GM19452 (cell line): ENCODE results near the gene NECTIN3.

Source experiments
- ATAC-seq: cut with Tn5 transposase; IDR thresholded peaks from one replicate; pipeline ENCODE4 v1.9.1; 2021; ENCODE audit not compliant: unreplicated experiment

NECTIN3 gene

GRCh38 chr3:111080413-111080812, 8.8 kb downstream of the NECTIN3 start:
- ATAC-seq, result no peak

GRCh38 chr3:111081008-111081545, 9.5 kb downstream of the NECTIN3 start:
- ATAC-seq, result no peak

GRCh38 chr3:111084911-111085310, 13.3 kb downstream of the NECTIN3 start:
- no peak for ATAC-seq

GRCh38 chr3:111087924-111088469, 16.4 kb downstream of the NECTIN3 start:
- ATAC-seq, result no peak

- ATAC-seq, result no peak
These were observed 25.0 kb downstream of the NECTIN3 start for GRCh38 chr3:111096487-111097209.

- no peak for ATAC-seq
These were observed 32.2 kb downstream of the NECTIN3 start for GRCh38 chr3:111103807-111104206.

- ATAC-seq, result no peak
These were observed 35.5 kb downstream of the NECTIN3 start for GRCh38 chr3:111106993-111107661.

GRCh38 chr3:111107662-111108035, 36.0 kb downstream of the NECTIN3 start:
- ATAC-seq, result no peak

GRCh38 chr3:111112913-111113312, 41.3 kb downstream of the NECTIN3 start:
- ATAC-seq, result no peak

- no peak for ATAC-seq
These were observed 57.3 kb downstream of the NECTIN3 start for GRCh38 chr3:111128884-111129283.

- ATAC-seq, result no peak
These were observed 59.2 kb downstream of the NECTIN3 start for GRCh38 chr3:111130827-111131226.

GRCh38 chr3:111134302-111134701, 62.7 kb downstream of the NECTIN3 start:
- no peak for ATAC-seq

GRCh38 chr3:111151438-111151837, 79.8 kb downstream of the NECTIN3 start:
- ATAC-seq, result no peak

GRCh38 chr3:111152496-111152895, 80.9 kb downstream of the NECTIN3 start:
- ATAC-seq, result no peak

- no peak for ATAC-seq
These were observed 84.9 kb downstream of the NECTIN3 start for GRCh38 chr3:111156517-111156916.

GRCh38 chr3:111159391-111159790, 87.8 kb downstream of the NECTIN3 start:
- no peak for ATAC-seq

GRCh38 chr3:111164621-111165020, 93.0 kb downstream of the NECTIN3 start:
- ATAC-seq, result no peak

GRCh38 chr3:111165411-111165810, 93.8 kb downstream of the NECTIN3 start:
- no peak for ATAC-seq

- ATAC-seq, result no peak
These were observed 101.8 kb downstream of the NECTIN3 start for GRCh38 chr3:111173328-111173900.

- no peak for ATAC-seq
These were observed 102.3 kb downstream of the NECTIN3 start for GRCh38 chr3:111173906-111174305.

- no peak for ATAC-seq
These were observed 118.9 kb downstream of the NECTIN3 start for GRCh38 chr3:111190518-111190917.

- no peak for ATAC-seq
These were observed 121.9 kb downstream of the NECTIN3 start for GRCh38 chr3:111193472-111193871.
